Naive thymus-derived CD4-positive, alpha-beta T cell (primary cell): ENCODE measurements around the gene MECP2. TPM values are rescaled to one million over a fixed set of nuclear protein-coding genes. Genes with fewer than 3 reads are reported as not detected.

ENCODE experiments used
- ATAC-seq: fragments of 150-1000 bp; cut with Tn5 transposase; 2 replicates; pipeline ENCODE4 v1.10.0; 2021; ENCODE audit warnings: mild to moderate bottlenecking, moderate library complexity
- CTCF ChIA-PET: fragments of 350-600 bp; sonication (Branson Sonifier 250); formaldehyde crosslinking; loops from one replicate; lab custom pipeline; 2021; ENCODE audit warnings: antibody characterized with exemption; lab: Charles Lee
- POLR2A ChIA-PET: fragments of 350-600 bp; sonication (Branson Sonifier 250); formaldehyde crosslinking; loops from one replicate; lab custom pipeline; 2021; ENCODE audit warnings: antibody characterized with exemption, inconsistent platforms; lab: Charles Lee
- DNase-seq, 9 donors: peaks; one replicate each; pipeline versions ENCODE4 v3.0.0 to v3.0.0-alpha.2; 2020 to 2022; ENCODE audit warnings: mixed read lengths in 1 of 9
- H3K27ac ChIP-seq: one replicate; pipeline ENCODE4 v1.7.0; 2013; ENCODE audit warnings: mild to moderate bottlenecking, low read depth, low read length, moderate library complexity
- H3K27me3 ChIP-seq, 2 donors: one replicate each; pipeline ENCODE4 v1.7.0; 2013; ENCODE audit warnings: low read length in 2 of 2, mild to moderate bottlenecking in 2 of 2, moderate library complexity in 2 of 2; ENCODE audit not compliant: control insufficient read depth in 2 of 2, insufficient read depth in 2 of 2
- H3K36me3 ChIP-seq, 3 experiments: 1 replicate in 2 of 3; 2 replicates in 1 of 3; pipeline ENCODE4 v1.7.0; 2013; ENCODE audit warnings: low read length in 3 of 3, mild to moderate bottlenecking in 3 of 3, moderate library complexity in 1 of 3; ENCODE audit not compliant: insufficient read depth in 3 of 3, control insufficient read depth in 2 of 3
- H3K4me1 ChIP-seq, 2 donors: one replicate each; pipeline ENCODE4 v1.7.0; 2013; ENCODE audit warnings: low read length in 2 of 2, mild to moderate bottlenecking in 2 of 2, moderate library complexity in 1 of 2; ENCODE audit not compliant: control insufficient read depth in 2 of 2, insufficient read depth in 2 of 2
- H3K4me3 ChIP-seq: 2 replicates; pipeline ENCODE4 v1.7.0; 2013; ENCODE audit warnings: mild to moderate bottlenecking, low read length
- H3K9me3 ChIP-seq, 3 experiments: 1 replicate in 2 of 3; 2 replicates in 1 of 3; pipeline ENCODE4 v1.7.0; 2013; ENCODE audit warnings: low read length in 3 of 3; ENCODE audit not compliant: control insufficient read depth in 2 of 3
- H3K27ac Mint-ChIP-seq, 9 donors: one replicate each; pipeline ENCODE4 v1.8.0; 2020 to 2022; ENCODE audit warnings: mixed read lengths in 9 of 9, mild to moderate bottlenecking in 8 of 9, moderate library complexity in 5 of 9, inconsistent platforms in 2 of 9
- H3K27me3 Mint-ChIP-seq, 5 donors: one replicate each; pipeline ENCODE4 v1.8.0; 2021 to 2022; ENCODE audit warnings: mixed read lengths in 5 of 5, mild to moderate bottlenecking in 1 of 5
- H3K36me3 Mint-ChIP-seq, 5 donors: one replicate each; pipeline ENCODE4 v1.8.0; 2020 to 2022; ENCODE audit warnings: mixed read lengths in 5 of 5, mild to moderate bottlenecking in 3 of 5, inconsistent platforms in 1 of 5
- H3K4me1 Mint-ChIP-seq, 7 donors: one replicate each; pipeline ENCODE4 v1.8.0; 2020 to 2022; ENCODE audit warnings: mixed read lengths in 7 of 7, mild to moderate bottlenecking in 3 of 7, inconsistent platforms in 1 of 7
- H3K4me3 Mint-ChIP-seq, 10 donors: one replicate each; pipeline ENCODE4 v1.8.0; 2020 to 2022; ENCODE audit warnings: mild to moderate bottlenecking in 10 of 10, mixed read lengths in 10 of 10, moderate library complexity in 6 of 10, inconsistent platforms in 2 of 10
- H3K9me3 Mint-ChIP-seq, 11 donors: one replicate each; pipeline ENCODE4 v1.8.0; 2020 to 2022; ENCODE audit warnings: mixed read lengths in 11 of 11, mild to moderate bottlenecking in 4 of 11, inconsistent platforms in 1 of 11, moderate library complexity in 1 of 11
- intact Hi-C, 2 donors: fragments of 100-400 bp; cut with micrococcal nuclease; formaldehyde crosslinking; loops; one replicate each; pipeline ENCODE4 v1.15.1; 2023
- polyA plus RNA-seq, 2 donors: library from polyadenylated mRNA; unstranded; fragments of 300-500 nt; fragmentation: Illumina TruSeq; gene quantifications; one replicate each; pipeline ENCODE4 v1.2.3, GENCODE V29; 2021
- total RNA-seq, 6 experiments: library from RNA in 5 of 6; stranded (reverse) in 5 of 6; gene quantifications; 1 replicate in 5 of 6; 2 replicates in 1 of 6; pipeline ENCODE4 v1.2.3 and lab custom pipeline; 2021 to 2026

MECP2 gene
- total and polyA plus RNA-seq, 7 experiments from 2014 or later: 12.1 to 155 (median 97.9) TPM

DNA sequence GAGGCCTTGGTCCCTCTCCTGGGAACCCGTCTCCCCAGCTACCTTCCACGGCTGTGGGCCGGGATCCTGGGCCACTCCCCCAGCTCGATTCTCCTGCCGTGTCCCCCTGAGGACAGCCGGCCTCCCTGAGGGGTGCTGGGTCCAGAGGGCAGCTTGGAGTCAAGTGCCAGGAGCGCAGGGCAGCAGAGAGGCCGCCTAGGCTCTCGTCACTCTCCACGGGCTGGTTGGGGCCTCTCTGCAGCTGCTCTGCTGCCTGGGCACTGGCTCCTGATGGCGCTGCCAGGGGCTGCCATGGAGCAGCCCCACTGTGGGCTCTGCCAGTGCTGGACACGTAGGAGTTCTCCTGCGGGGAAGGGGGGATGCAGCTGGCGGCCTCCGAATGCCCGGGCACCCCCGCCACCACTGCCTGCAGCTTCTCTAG lies 84.5 kb downstream of the MECP2 start:
- Histone ChIP-seq H3K4me1 (no peaks in the 10 kb centered on the region), H3K9me3 (no peaks in the 10 kb centered on the region), H3K27ac (no peak overlapping the region), H3K4me3 (no peak overlapping the region), H3K27me3 (no peaks in the 10 kb centered on the region), H3K36me3 (peaks cover 0 to 40% (median 0%) of the 10 kb centered on the region in 3 experiments)
- Mint-ChIP-seq H3K9me3 (no peaks in the 10 kb centered on the region), H3K4me1 (peaks cover 0 to 17% (median 7%) of the 10 kb centered on the region in 7 donors), H3K27me3 (no peaks in the 10 kb centered on the region), H3K36me3 (peaks cover 0 to 3% (median 0%) of the 10 kb centered on the region in 5 donors), H3K27ac (peak overlapping the region in 1 of 9 donors; percentile 84), H3K4me3 (no peak overlapping the region)
- DNase-seq (no peak), ATAC-seq (no peak)
- POLR2A ChIA-PET: interaction anchor here (1.3 to 3.0 kb wide), 4 partner anchors 11 to 42 kb away, joined by 3 to 12 read pairs (median 6); partner anchors contain the start of genes HCFC1 and TMEM187
- CTCF ChIA-PET: interaction anchor here (0.5 to 1.6 kb wide), 10 partner anchors 10 to 335 kb away, joined by 3 to 6 read pairs (median 3); no protein-coding TSS in a partner anchor
- intact Hi-C loops: loop anchor here (1.0 to 5.0 kb wide), 5 partner anchors 38 to 522 kb away; partner anchors contain the start of genes HCFC1 (in 2 of the 2) and TMEM187 (in 1 of the 2)

DNA sequence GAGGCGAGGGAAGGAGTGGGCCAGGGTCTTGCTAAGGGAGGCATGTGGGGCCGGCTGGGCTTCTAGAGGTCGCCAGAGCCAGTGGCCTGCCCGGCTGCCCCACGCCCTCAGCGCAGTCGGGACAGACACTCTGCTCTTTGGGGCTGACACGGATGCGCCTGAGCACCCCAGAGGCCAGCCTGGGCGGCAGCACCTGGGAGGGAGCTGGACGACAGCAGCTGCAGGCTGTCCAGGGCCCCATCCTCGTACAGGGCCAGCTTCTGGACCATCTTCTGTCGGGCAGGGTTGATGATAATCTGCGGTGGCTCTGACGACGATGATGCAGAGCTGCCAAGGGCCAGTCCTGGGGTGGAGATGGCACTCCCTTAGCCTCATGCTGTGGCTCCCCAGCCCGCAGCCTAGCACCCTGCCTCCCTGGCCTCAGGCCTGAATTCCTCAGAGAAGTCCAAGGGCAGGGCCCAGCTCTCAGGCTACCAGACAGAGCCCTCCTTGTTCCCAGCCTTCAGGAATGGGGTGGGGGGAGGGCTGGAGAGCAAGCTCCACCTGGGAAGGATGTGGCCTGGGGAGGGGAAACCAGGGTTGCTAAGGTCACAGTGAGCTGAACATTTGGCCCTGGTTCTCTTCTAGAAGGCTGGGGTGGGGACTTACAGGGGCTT lies 85.1 kb downstream of the MECP2 start:
- no peak overlapping the region for H3K4me3 ChIP-seq
- ATAC-seq: no peak
- no peaks in the 10 kb centered on the region for H3K9me3 ChIP-seq
- Mint-ChIP-seq H3K27me3 (no peaks in the 10 kb centered on the region), H3K4me3 (no peak overlapping the region), H3K4me1 (peaks cover 0 to 17% (median 8%) of the 10 kb centered on the region in 7 donors), H3K27ac (no peak overlapping the region), H3K36me3 (peaks cover 0 to 7% (median 4%) of the 10 kb centered on the region in 5 donors), H3K9me3 (no peaks in the 10 kb centered on the region)
- DNase-seq: no peak
- ChIA-PET POLR2A (interaction anchor here (0.8 to 3.0 kb wide), 3 partner anchors 10 to 41 kb away, joined by 3 to 12 read pairs (median 8); partner anchors contain the start of genes HCFC1 and TMEM187), CTCF (interaction anchor here (0.5 to 1.4 kb wide), 6 partner anchors 9 to 335 kb away, joined by 3 to 6 read pairs (median 3); no protein-coding TSS in a partner anchor)
- no peaks in the 10 kb centered on the region for H3K27me3 ChIP-seq
- peaks cover 0 to 40% (median 0%) of the 10 kb centered on the region in 3 experiments for H3K36me3 ChIP-seq
- H3K4me1 ChIP-seq: no peaks in the 10 kb centered on the region
- intact Hi-C loops: loop anchor here (2.0 to 5.0 kb wide), 3 partner anchors 38 to 522 kb away; partner anchors contain the start of genes HCFC1 (in 1 of the 2) and TMEM187 (in 1 of the 2)
- H3K27ac ChIP-seq: no peak overlapping the region

DNA sequence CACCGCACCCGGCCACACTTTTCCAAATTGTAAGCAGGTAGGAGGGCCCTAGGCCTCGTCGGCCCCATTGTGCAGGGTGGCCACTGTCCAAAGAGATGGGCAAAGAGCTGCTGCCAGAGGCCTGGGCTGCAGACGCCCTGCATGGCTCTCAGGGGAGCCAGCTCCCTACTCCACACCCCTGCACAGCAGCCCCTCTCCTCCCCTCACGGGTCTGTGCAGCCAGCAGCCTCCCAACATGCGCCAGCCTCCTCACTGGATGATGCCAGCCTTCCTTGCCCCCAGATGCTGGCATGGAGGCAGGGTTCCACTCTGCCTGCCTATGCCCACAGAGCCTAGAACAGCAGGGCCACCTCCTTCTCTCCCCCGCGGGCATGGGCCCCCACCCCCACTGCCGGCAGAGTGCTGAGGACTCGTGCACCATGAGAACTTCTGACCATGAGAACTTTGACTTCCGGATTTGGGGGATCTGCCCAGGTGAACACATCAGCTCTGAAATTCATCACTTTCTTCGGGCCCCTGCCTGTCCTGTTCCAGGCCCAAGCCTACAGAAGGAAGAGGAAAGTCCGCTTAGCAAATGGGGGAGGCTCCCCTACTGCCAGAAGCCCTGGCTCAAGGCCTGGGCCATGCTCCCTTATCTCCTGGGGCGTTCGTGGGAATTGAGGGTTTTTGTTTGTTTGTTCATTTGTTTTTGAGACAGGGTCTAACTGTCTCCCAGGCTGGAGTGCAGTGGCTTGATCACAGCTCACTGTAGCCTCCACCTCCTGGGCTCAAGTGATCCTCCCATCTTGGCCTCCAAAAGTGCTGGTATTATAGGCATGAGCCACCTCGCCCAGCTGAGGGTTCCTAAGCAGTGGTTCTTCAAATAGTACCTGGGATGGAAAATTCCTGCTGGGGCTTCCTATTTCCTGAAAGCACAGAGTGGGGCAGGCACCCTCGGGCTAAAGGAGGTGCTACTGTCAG lies 85.9 kb downstream of the MECP2 start:
- Histone ChIP-seq H3K4me3 (no peak overlapping the region), H3K27me3 (no peaks in the 10 kb centered on the region), H3K4me1 (no peaks in the 10 kb centered on the region), H3K36me3 (peaks cover 0 to 32% (median 0%) of the 10 kb centered on the region in 3 experiments), H3K9me3 (no peaks in the 10 kb centered on the region), H3K27ac (no peak overlapping the region)
- Mint-ChIP-seq H3K36me3 (peaks cover 0 to 8% (median 4%) of the 10 kb centered on the region in 5 donors), H3K4me1 (peaks cover 0 to 17% (median 8%) of the 10 kb centered on the region in 7 donors), H3K27ac (no peak overlapping the region), H3K27me3 (no peaks in the 10 kb centered on the region), H3K9me3 (no peaks in the 10 kb centered on the region), H3K4me3 (no peak overlapping the region)
- DNase-seq: no peak
- intact Hi-C loops: loop anchor here (2.0 to 5.0 kb wide), 3 partner anchors 39 to 523 kb away; partner anchors contain the start of genes HCFC1 (in 1 of the 2) and TMEM187 (in 1 of the 2)
- no peak for ATAC-seq
- POLR2A ChIA-PET: interaction anchor here (0.8 to 2.2 kb wide), 2 partner anchors 11 to 30 kb away, joined by 3 to 8 read pairs; no protein-coding TSS in a partner anchor
- CTCF ChIA-PET: no interaction called here

DNA sequence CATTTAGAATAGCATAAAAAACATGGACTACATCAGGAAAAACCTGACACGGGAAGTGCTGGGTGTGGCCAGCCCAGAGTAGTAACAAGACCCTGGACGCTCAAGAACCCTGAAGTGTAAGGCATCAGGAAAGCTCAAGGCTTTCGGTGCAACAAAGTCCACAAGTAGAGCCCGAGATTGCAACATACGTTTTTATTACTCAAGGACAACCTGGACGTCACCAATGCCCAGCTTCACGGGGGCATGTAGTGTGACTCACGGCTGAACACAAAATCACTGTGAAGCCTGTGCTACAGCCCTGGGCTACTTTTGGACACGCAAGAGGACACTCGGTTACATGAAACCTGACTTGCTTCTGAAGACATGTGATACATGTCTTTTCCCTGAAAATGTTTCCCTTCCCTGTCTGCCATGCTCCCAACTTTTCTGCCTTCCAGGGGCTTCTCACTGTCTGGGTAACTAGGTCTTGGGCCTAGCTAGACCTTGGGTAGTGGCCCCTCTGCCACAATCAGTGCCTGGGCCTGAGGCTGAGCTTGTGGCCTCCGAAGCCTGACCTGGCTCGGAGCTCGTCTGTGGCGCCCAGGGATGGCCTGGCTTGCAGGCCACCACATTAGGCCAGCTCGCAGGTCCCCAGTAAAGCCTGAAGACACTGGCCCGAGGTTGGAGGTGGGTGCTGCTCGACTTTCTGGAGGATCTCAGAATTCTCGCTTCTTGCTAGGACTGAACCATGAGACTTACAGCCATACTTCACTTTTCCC lies 87.0 kb downstream of the MECP2 start:
- H3K9me3 ChIP-seq: no peaks in the 10 kb centered on the region
- ChIA-PET CTCF (interaction anchor here (0.6 to 1.2 kb wide), 2 partner anchors 40 to 419 kb away, joined by 3 read pairs; no protein-coding TSS in a partner anchor), POLR2A (no interaction called here)
- no peaks in the 10 kb centered on the region for H3K4me1 ChIP-seq
- H3K36me3 Mint-ChIP-seq: peaks cover 0 to 9% (median 4%) of the 10 kb centered on the region in 5 donors
- H3K4me3 ChIP-seq: no peak overlapping the region
- H3K27me3 ChIP-seq: no peaks in the 10 kb centered on the region
- H3K36me3 ChIP-seq: peaks cover 0 to 23% (median 0%) of the 10 kb centered on the region in 3 experiments
- no peak for DNase-seq
- intact Hi-C loops: loop anchor here in 1 of 2 donors (5.0 kb wide), 1 partner anchor 38 kb away; the partner anchor contains the start of genes HCFC1 and TMEM187
- H3K27ac ChIP-seq: no peak overlapping the region
- H3K9me3 Mint-ChIP-seq: no peaks in the 10 kb centered on the region
- no peak overlapping the region for H3K4me3 Mint-ChIP-seq
- H3K27me3 Mint-ChIP-seq: no peaks in the 10 kb centered on the region
- peaks cover 0 to 11% (median 7%) of the 10 kb centered on the region in 7 donors for H3K4me1 Mint-ChIP-seq
- ATAC-seq: peak; percentile 63
- H3K27ac Mint-ChIP-seq: peak overlapping the region in 1 of 9 donors; percentile 20

DNA sequence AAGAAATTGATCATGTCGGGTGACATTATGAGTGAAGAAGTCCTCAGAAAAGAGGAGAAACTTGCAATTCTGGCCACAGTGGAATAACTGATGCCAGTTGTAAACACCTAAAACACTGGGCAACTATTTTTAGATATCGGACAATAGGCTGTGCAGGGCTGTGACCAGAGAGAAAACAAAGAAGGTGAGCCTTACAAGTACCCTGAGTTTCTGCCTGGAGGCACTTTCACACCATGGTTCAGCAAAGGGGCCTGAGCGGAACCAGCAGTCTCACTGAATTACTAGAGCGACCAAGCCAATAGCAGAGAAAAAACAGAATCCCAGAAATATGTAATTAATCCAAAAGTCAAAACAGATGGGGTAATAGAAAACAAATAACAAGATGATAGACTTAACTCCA lies 89.0 kb downstream of the MECP2 start:
- Mint-ChIP-seq H3K27ac (peak overlapping the region in 2 of 9 donors; percentile 49 to 59), H3K4me3 (no peak overlapping the region), H3K27me3 (no peaks in the 10 kb centered on the region), H3K36me3 (peaks cover 0 to 9% (median 4%) of the 10 kb centered on the region in 5 donors), H3K9me3 (no peaks in the 10 kb centered on the region), H3K4me1 (peaks cover 0 to 5% (median 2%) of the 10 kb centered on the region in 7 donors)
- Histone ChIP-seq H3K27ac (no peak overlapping the region), H3K4me3 (no peak overlapping the region), H3K27me3 (no peaks in the 10 kb centered on the region), H3K4me1 (no peaks in the 10 kb centered on the region), H3K9me3 (no peaks in the 10 kb centered on the region), H3K36me3 (peaks cover 0 to 23% (median 0%) of the 10 kb centered on the region in 3 experiments)
- ChIA-PET POLR2A (no interaction called here), CTCF (interaction anchor here (0.6 kb wide), 1 partner anchor 130 kb away, joined by 5 read pairs; no protein-coding TSS in a partner anchor)
- ATAC-seq: no peak
- no peak for DNase-seq
- intact Hi-C loops: no loop called here
